ENCODE data around the gene RIPOR3. TPM values are rescaled to one million over a fixed set of nuclear protein-coding genes. Genes with fewer than 3 reads are reported as not detected.
"Not testable (repeated sequence)": the region's sequence is repeated elsewhere in the genome, so short reads cannot be mapped to it uniquely, and the experiment has no call there.

Gene RIPOR3
- total and polyA plus RNA-seq, 2 experiments from 2014 or later: 3.0 to 4.8 TPM

GRCh38 chr20:50672400-50673145, 18.8 kb downstream of the RIPOR3 start:
- Histone ChIP-seq H3K36me3 (no peaks in the 10 kb centered on the region), H3K27ac (no peak overlapping the region), H3K27me3 (no peaks in the 10 kb centered on the region), H3K9me3 (ENCODE audit: low read depth) (no peaks in the 10 kb centered on the region), H3K4me1 (ENCODE audit: low read depth) (no peaks in the 10 kb centered on the region), H3K4me3 (no peak overlapping the region)
- DNase-seq (ENCODE audit: low read depth in 1 of 2, low spot score in 1 of 2): no peak
- no peak for TF ChIP-seq CTCF (IDR thresholded peaks at IDR 0.05; ENCODE audit: low read depth, low read length)

- no peak for TF ChIP-seq CTCF (IDR thresholded peaks at IDR 0.05; ENCODE audit: low read depth, low read length)
- no peak for DNase-seq (ENCODE audit: low read depth in 1 of 2, low spot score in 1 of 2)
- Histone ChIP-seq H3K9me3 (ENCODE audit: low read depth) (no peaks in the 10 kb centered on the region), H3K4me1 (ENCODE audit: low read depth) (no peaks in the 10 kb centered on the region), H3K36me3 (no peaks in the 10 kb centered on the region), H3K4me3 (no peak overlapping the region), H3K27me3 (no peaks in the 10 kb centered on the region), H3K27ac (no peak overlapping the region)
Observed at GRCh38 chr20:50671626-50672025, 19.7 kb downstream of the RIPOR3 start.

GRCh38 chr20:50671010-50671409, 20.3 kb downstream of the RIPOR3 start:
- not testable (repeated sequence) for H3K36me3 ChIP-seq; H3K27ac ChIP-seq; H3K9me3 ChIP-seq (ENCODE audit: low read depth); DNase-seq (ENCODE audit: low read depth in 1 of 2, low spot score in 1 of 2); H3K4me1 ChIP-seq (ENCODE audit: low read depth); H3K4me3 ChIP-seq; H3K27me3 ChIP-seq

GRCh38 chr20:50670126-50670862, 21.0 kb downstream of the RIPOR3 start:
- H3K9me3 ChIP-seq (ENCODE audit: low read depth): no peaks in the 10 kb centered on the region
- no peak for DNase-seq (ENCODE audit: low read depth in 1 of 2, low spot score in 1 of 2)
- no peak for TF ChIP-seq CTCF (IDR thresholded peaks at IDR 0.05; ENCODE audit: low read depth, low read length)
- H3K4me3 ChIP-seq: no peak overlapping the region
- H3K27me3 ChIP-seq: no peaks in the 10 kb centered on the region
- no peaks in the 10 kb centered on the region for H3K4me1 ChIP-seq (ENCODE audit: low read depth)
- H3K36me3 ChIP-seq: no peaks in the 10 kb centered on the region
- H3K27ac ChIP-seq: no peak overlapping the region

- no peaks in the 10 kb centered on the region for H3K4me1 ChIP-seq (ENCODE audit: low read depth)
- no peaks in the 10 kb centered on the region for H3K36me3 ChIP-seq
- H3K27ac ChIP-seq: no peak overlapping the region
- no peaks in the 10 kb centered on the region for H3K9me3 ChIP-seq (ENCODE audit: low read depth)
- no peak for DNase-seq (ENCODE audit: low read depth in 1 of 2, low spot score in 1 of 2)
- TF ChIP-seq CTCF (IDR thresholded peaks at IDR 0.05; ENCODE audit: low read depth, low read length): no peak
- no peaks in the 10 kb centered on the region for H3K27me3 ChIP-seq
- H3K4me3 ChIP-seq: no peak overlapping the region
Observed at GRCh38 chr20:50668798-50669197, 22.5 kb downstream of the RIPOR3 start.

GRCh38 chr20:50668326-50668725, 23.0 kb downstream of the RIPOR3 start:
- Histone ChIP-seq H3K4me3 (no peak overlapping the region), H3K27ac (no peak overlapping the region), H3K36me3 (no peaks in the 10 kb centered on the region), H3K9me3 (ENCODE audit: low read depth) (no peaks in the 10 kb centered on the region), H3K4me1 (ENCODE audit: low read depth) (no peaks in the 10 kb centered on the region), H3K27me3 (no peaks in the 10 kb centered on the region)
- TF ChIP-seq CTCF (IDR thresholded peaks at IDR 0.05; ENCODE audit: low read depth, low read length): no peak
- DNase-seq (ENCODE audit: low read depth in 1 of 2, low spot score in 1 of 2): no peak

All from cardiac muscle cell (in vitro differentiated cells and primary cell).